B cell (primary cell): Measurements from ENCODE around the gene OR4A16. TPM values are rescaled to one million over a fixed set of nuclear protein-coding genes. Genes with fewer than 3 reads are reported as not detected.

Source experiments
- ATAC-seq: fragments of 200-7000 bp; cut with Tn5 transposase; one replicate; pipeline ENCODE4 v1.10.0; 2021; ENCODE audit warnings: low read depth, mild to moderate bottlenecking, moderate number of reproducible peaks, moderate library complexity
- CTCF ChIA-PET: fragments of 350-600 bp; sonication (Branson Sonifier 250); formaldehyde crosslinking; loops from one replicate; lab custom pipeline; 2021; ENCODE audit warnings: antibody characterized with exemption, inconsistent platforms; lab: Charles Lee
- POLR2A ChIA-PET: fragments of 350-600 bp; sonication (Branson Sonifier 250); formaldehyde crosslinking; loops from one replicate; lab custom pipeline; 2021; ENCODE audit warnings: antibody characterized with exemption; lab: Charles Lee
- DNase-seq: peaks from one replicate; pipeline ENCODE4 v3.0.0; 2013
- H2AFZ ChIP-seq: 2 replicates; pipeline ENCODE4 v1.6.1; 2012; ENCODE audit warnings: mild to moderate bottlenecking, low read depth, low read length; ENCODE audit not compliant: insufficient read depth, poor library complexity, severe bottlenecking
- H3K27ac ChIP-seq, 2 donors: 1 replicate in 1 of 2; 2 replicates in 1 of 2; pipeline ENCODE4 v1.5.1; 2012 to 2013; ENCODE audit warnings: low read length in 2 of 2, mild to moderate bottlenecking in 2 of 2, moderate library complexity in 1 of 2
- H3K27me3 ChIP-seq, 4 experiments: fragments of 200-600 bp in 1 of 4; sonication (generic) in 1 of 4; replicated peaks in 1 of 4; 1 replicate in 2 of 4; 2 replicates in 2 of 4; pipeline versions ENCODE4 v1.6.1 to v1.7.0; 2013 to 2016; ENCODE audit warnings: low read length in 3 of 4, mild to moderate bottlenecking in 2 of 4, mixed read lengths in 1 of 4, moderate library complexity in 1 of 4; ENCODE audit not compliant: insufficient read depth in 4 of 4, control insufficient read depth in 3 of 4; ENCODE audit errors: control extremely low read depth in 1 of 4
- H3K36me3 ChIP-seq, 2 experiments: replicated peaks in 1 of 2; 1 replicate in 1 of 2; 2 replicates in 1 of 2; pipeline versions ENCODE4 v1.6.1 to v1.7.1; 2013; ENCODE audit warnings: low read length in 1 of 2; ENCODE audit not compliant: insufficient read depth in 2 of 2, control insufficient read depth in 1 of 2; ENCODE audit errors: control extremely low read depth in 1 of 2, extremely low read depth in 1 of 2
- H3K4me1 ChIP-seq, 2 donors: fragments of 200-600 bp in 1 of 2; sonication (generic) in 1 of 2; 1 replicate in 1 of 2; 2 replicates in 1 of 2; pipeline versions ENCODE4 v1.5.1 to v1.6.1; 2013 to 2017; ENCODE audit warnings: low read length in 2 of 2; ENCODE audit not compliant: control insufficient read depth in 2 of 2, insufficient read depth in 2 of 2
- H3K4me2 ChIP-seq: replicated peaks from 2 replicates; pipeline ENCODE3; 2012; ENCODE audit warnings: mild to moderate bottlenecking, low read depth, low read length; ENCODE audit not compliant: poor library complexity, severe bottlenecking
- H3K4me3 ChIP-seq, 5 experiments: fragments of 200-600 bp in 1 of 5; sonication (generic) in 1 of 5; 1 replicate in 3 of 5; 2 replicates in 2 of 5; pipeline versions ENCODE4 v1.5.1 to v1.7.0; 2011 to 2016; ENCODE audit warnings: low read length in 4 of 5, mild to moderate bottlenecking in 4 of 5, low read depth in 2 of 5, control low read depth in 1 of 5, moderate library complexity in 1 of 5; ENCODE audit not compliant: insufficient read depth in 1 of 5; ENCODE audit errors: control extremely low read depth in 1 of 5, extremely low read depth in 1 of 5
- H3K79me2 ChIP-seq: fragments of 200-600 bp; sonication (generic); one replicate; pipeline ENCODE4 v1.6.0; 2016; ENCODE audit warnings: low read length; ENCODE audit not compliant: control insufficient read depth, insufficient read depth
- H3K9ac ChIP-seq: fragments of 200-600 bp; sonication (generic); 2 replicates; pipeline ENCODE4 v1.6.1; 2017; ENCODE audit warnings: mild to moderate bottlenecking, low read length, moderate library complexity
- H3K9me3 ChIP-seq, 3 donors: one replicate each; pipeline versions ENCODE4 v1.6.1 to v1.7.1; 2013; ENCODE audit warnings: low read length in 2 of 3; ENCODE audit not compliant: control insufficient read depth in 2 of 3, insufficient read depth in 1 of 3; ENCODE audit errors: control extremely low read depth in 1 of 3
- H4K20me1 ChIP-seq: 2 replicates; pipeline ENCODE4 v1.6.0; 2012; ENCODE audit warnings: mild to moderate bottlenecking, low read length; ENCODE audit not compliant: insufficient read depth, control insufficient read depth, poor library complexity, severe bottlenecking
- H3K27ac Mint-ChIP-seq: one replicate; pipeline ENCODE4 v1.8.0; 2021; ENCODE audit warnings: mixed read lengths
- H3K27me3 Mint-ChIP-seq: one replicate; pipeline ENCODE4 v1.8.0; 2021; ENCODE audit warnings: mixed read lengths
- H3K4me1 Mint-ChIP-seq: one replicate; pipeline ENCODE4 v1.8.0; 2021; ENCODE audit warnings: mixed read lengths
- H3K4me3 Mint-ChIP-seq: one replicate; pipeline ENCODE4 v1.8.0; 2021; ENCODE audit warnings: mixed read lengths
- H3K9me3 Mint-ChIP-seq: one replicate; pipeline ENCODE4 v1.8.0; 2022; ENCODE audit warnings: mixed read lengths; ENCODE audit not compliant: insufficient read depth
- EZH2 ChIP-seq: IDR thresholded peaks from 2 replicates; pipeline ENCODE4 v1.6.1; 2012; ENCODE audit warnings: borderline replicate concordance, low read depth, mild to moderate bottlenecking, moderate library complexity, low read length; ENCODE audit not compliant: insufficient read depth, poor library complexity, severe bottlenecking
- whole genome bisulfite sequencing: methylation state at CpG from one replicate; pipeline ENCODE4 v1.1.5; 2013; ENCODE audit warnings: missing lambda C conversion rate; ENCODE audit not compliant: insufficient coverage; 5-methylcytosine and 5-hydroxymethylcytosine counted together
- intact Hi-C: fragments of 100-400 bp; cut with micrococcal nuclease; formaldehyde crosslinking; loops from one replicate; pipeline ENCODE4 v1.10.0; 2022
- polyA plus RNA-seq: library from polyadenylated mRNA; depleted of rRNA; stranded (reverse); fragments of >200 nt; gene quantifications from 2 replicates; pipeline ENCODE4 v1.2.3, GENCODE V29; 2012
- total RNA-seq, 2 donors: library from RNA; stranded (reverse); fragments of 120-200 nt in 1 of 2; gene quantifications; 1 replicate in 1 of 2; 2 replicates in 1 of 2; pipeline versions ENCODE4 v1.2.3 to v1.2.4, GENCODE V29; 2013 to 2022
- TF ChIP-seq, protein P1 (sequence below): fragments of 200-600 bp; IDR thresholded peaks from one replicate; pipeline ENCODE4 v1.8.0; 2022; ENCODE audit warnings: antibody characterized with exemption, mild to moderate bottlenecking

OR4A16 gene
- total and polyA plus RNA-seq, 2 donors (not counting 1 experiment from before 2014, with no cell fraction given), result not detected

- H3K9me3 Mint-ChIP-seq, result peaks cover 6% of the 10 kb centered on the region
- no peak overlapping the region for H3K4me3 Mint-ChIP-seq
- Histone ChIP-seq H3K79me2 (no peaks in the 10 kb centered on the region), H3K36me3 (no peaks in the 10 kb centered on the region), H3K27me3 (no peaks in the 10 kb centered on the region), H3K9me3 (peaks cover 0 to 10% (median 0%) of the 10 kb centered on the region in 3 donors), H3K4me2 (no peak overlapping the region), H2AFZ (no peak overlapping the region), H3K4me1 (no peaks in the 10 kb centered on the region), H4K20me1 (no peaks in the 10 kb centered on the region), H3K27ac (no peak overlapping the region), H3K9ac (no peak overlapping the region), H3K4me3 (no peak overlapping the region)
- intact Hi-C loops, result no loop called here
- no CpG with 5 or more reads among the region's 1 CpG for WGBS
- ChIA-PET POLR2A (no interaction called here), CTCF (no interaction called here)
- no peaks in the 10 kb centered on the region for H3K27me3 Mint-ChIP-seq
- H3K27ac Mint-ChIP-seq, result no peak overlapping the region
- no peak for TF ChIP-seq EZH2
- TF ChIP-seq, protein P1, sequence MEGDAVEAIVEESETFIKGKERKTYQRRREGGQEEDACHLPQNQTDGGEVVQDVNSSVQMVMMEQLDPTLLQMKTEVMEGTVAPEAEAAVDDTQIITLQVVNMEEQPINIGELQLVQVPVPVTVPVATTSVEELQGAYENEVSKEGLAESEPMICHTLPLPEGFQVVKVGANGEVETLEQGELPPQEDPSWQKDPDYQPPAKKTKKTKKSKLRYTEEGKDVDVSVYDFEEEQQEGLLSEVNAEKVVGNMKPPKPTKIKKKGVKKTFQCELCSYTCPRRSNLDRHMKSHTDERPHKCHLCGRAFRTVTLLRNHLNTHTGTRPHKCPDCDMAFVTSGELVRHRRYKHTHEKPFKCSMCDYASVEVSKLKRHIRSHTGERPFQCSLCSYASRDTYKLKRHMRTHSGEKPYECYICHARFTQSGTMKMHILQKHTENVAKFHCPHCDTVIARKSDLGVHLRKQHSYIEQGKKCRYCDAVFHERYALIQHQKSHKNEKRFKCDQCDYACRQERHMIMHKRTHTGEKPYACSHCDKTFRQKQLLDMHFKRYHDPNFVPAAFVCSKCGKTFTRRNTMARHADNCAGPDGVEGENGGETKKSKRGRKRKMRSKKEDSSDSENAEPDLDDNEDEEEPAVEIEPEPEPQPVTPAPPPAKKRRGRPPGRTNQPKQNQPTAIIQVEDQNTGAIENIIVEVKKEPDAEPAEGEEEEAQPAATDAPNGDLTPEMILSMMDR, result no peak
- ATAC-seq, result no peak
- H3K4me1 Mint-ChIP-seq, result no peaks in the 10 kb centered on the region
- DNase-seq, result no peak
Measured at GRCh38 chr11:55345306-55345705, 2.3 kb downstream of the OR4A16 start.

- H3K4me1 Mint-ChIP-seq, result no peaks in the 10 kb centered on the region
- H3K9me3 ChIP-seq, result peaks cover 0 to 10% (median 0%) of the 10 kb centered on the region in 3 donors
- no peaks in the 10 kb centered on the region for H3K79me2 ChIP-seq
- H3K4me2 ChIP-seq, result no peak overlapping the region
- no peaks in the 10 kb centered on the region for H3K27me3 Mint-ChIP-seq
- no peak overlapping the region for H3K4me3 Mint-ChIP-seq
- H3K27me3 ChIP-seq, result no peaks in the 10 kb centered on the region
- H4K20me1 ChIP-seq, result no peaks in the 10 kb centered on the region
- TF ChIP-seq, protein P1, result no peak
- TF ChIP-seq EZH2, result no peak
- H3K36me3 ChIP-seq, result no peaks in the 10 kb centered on the region
- H3K27ac Mint-ChIP-seq, result no peak overlapping the region
- no peak overlapping the region for H2AFZ ChIP-seq
- H3K9me3 Mint-ChIP-seq, result peaks cover 5% of the 10 kb centered on the region
- no peaks in the 10 kb centered on the region for H3K4me1 ChIP-seq
- DNase-seq (no peak), ATAC-seq (no peak)
- ChIA-PET CTCF (no interaction called here), POLR2A (no interaction called here)
- H3K27ac ChIP-seq, result no peak overlapping the region
- intact Hi-C loops, result no loop called here
- WGBS, result 8% methylated on average over 1 of the region's 1 CpG
- no peak overlapping the region for H3K4me3 ChIP-seq
- H3K9ac ChIP-seq, result no peak overlapping the region
Measured at GRCh38 chr11:55349032-55349431, 6.0 kb downstream of the OR4A16 start.
